HG03064 (cell line): ENCODE data around the gene MAP2K6.
A peak's percentile ranks its signal among the peaks of the same experiment; 100 is the strongest.

ENCODE experiments used
- ATAC-seq: cut with Tn5 transposase; IDR thresholded peaks from one replicate; pipeline ENCODE4 v1.9.1; 2021; ENCODE audit warnings: low read depth; ENCODE audit not compliant: unreplicated experiment

MAP2K6 gene

DNA sequence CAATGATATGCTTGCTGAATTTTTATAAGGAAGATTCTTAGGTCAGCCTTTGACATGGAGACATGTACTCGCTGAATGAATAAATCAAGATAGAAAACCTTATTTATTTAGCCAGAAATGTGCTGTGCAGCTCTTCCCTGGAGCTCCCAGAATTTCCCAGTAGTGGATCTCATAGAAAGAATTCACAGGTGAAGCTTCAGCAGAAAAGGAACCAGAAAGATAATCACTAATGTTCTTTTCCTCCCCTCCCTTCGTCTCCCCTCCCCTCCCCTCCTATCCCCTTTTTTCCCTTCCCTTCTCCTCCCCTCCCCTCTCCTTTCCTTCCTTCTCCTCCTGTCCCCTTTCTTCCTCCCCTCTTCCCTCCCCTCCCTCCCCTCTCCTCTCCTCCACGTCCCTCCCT, 158.2 kb downstream of the MAP2K6 start:
- no peak for ATAC-seq

DNA sequence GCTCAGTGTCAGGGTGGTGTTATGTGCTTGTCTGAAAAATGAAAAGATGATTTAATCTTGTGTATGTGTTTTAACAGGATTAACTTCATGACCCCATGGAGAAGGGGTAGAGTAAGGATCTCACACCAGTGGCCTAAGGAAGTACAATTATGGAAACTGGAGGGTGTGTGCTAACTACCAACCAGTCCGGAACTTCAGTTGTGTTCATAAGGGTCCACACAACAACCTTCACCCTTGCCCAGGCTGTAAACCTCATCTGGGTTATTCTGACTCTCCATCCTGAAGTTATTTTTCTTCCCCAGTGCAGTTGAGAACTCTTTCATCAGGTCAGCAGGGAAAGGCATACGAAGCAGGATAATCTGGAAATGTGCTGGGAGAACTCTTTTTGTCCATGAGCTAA, 158.9 kb downstream of the MAP2K6 start:
- ATAC-seq = no peak

DNA sequence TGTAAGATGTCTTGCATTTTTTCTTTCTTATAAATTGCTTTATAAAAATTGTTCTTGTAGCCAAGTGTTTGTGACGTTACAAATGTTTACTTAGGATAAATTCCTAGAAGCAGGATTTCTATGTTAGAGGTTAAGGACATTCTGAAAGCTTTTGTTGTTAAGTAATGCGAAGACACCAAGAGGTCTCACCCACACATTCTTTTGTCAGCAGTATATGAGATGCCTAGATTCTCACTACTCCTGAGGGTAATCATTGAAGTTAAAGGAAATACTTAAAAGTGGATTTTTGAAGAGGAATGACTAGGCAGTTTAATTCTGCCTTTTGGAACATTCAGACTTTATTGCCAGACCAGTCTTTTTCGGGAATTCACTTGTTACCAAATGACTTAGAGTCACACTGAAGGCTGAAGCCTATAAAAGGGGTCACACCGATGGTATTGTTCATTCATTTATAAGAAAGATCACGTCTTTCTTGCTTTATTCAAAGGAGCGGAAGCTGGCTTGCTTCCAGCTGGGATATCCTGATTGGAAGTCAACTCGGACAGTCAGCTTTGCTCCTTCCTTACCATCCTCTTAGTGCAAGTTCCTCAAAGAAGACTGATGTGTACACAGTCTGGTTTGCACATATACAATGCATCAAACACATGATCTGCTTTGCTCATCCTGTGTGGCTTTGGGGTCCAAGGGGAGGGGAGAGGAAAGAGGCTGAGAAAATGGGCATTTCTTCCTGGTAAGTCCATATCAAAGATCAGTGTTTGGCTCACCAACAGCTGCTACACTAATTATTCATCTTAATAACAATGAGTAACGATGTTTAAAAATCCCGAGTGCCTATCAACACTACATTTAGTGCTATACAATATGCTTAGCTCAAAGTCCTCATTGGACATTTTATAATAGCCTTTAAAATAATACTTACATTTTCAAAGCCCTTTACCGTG, 160.0 kb downstream of the MAP2K6 start:
- no peak for ATAC-seq

DNA sequence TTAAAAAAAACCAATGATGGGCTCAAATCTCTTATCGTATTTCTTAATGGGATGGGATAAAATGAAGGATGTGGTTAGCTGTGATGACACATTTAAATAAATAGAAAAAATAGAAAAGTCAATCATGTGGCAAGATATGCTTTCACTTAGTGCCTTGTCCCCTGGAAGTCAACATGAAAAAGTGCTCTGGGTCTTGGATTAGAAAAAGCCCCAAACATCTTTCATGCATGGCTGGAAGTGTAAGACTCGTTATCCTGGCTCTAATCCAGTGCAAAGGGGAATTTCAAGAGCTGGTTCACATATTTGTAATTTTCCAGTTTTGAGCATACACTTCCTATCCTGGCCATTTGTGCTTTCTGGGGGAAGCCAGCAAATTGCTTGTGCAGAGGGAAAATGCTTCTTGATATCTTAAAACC, 160.9 kb downstream of the MAP2K6 start:
- ATAC-seq = no peak

DNA sequence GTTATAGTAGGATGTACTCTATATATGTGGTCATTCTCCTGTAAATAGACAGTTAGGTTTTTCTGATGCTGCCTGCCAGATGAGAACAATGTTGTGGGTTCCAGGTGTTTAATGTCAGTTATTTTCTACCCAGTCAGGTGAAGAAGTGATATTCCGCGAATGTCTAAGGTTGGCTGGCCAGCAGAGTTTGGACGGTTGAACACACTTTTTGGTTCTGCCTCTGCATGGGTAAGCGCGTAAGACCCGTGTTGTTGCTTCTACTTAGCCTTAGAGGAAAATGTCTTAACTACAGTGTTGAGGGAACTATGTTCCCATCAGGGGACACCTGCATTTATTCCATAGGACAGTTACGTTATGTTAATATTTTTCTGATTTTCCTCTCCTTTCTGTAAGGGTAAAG, 162.6 kb downstream of the MAP2K6 start:
- ATAC-seq = no peak

DNA sequence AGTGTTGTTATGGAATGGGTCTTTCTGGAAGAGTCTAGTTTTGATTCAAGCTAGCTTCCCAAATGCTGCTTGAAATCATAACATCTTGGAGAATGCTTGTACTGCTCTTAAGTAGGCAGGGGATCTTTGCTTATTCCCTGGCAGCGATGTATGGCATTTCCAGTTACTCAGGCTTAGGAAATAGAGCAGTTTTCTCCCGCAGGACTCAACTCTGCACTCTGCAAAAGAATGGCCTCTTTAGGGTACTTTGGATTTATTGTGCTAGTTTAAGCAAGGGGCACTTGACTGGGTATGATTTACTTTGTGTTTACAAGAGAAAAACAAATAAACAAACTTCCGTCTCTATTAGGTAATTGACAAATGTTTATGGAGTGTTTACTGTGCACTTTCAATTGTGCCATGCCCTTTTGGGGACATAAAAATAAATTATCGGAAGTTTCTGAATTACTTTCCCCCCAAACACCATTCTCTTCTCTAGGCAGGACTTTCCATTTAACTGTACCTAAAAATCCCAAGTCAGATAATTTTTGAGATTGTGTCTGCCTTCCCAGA, 164.0 kb downstream of the MAP2K6 start:
- no peak for ATAC-seq

DNA sequence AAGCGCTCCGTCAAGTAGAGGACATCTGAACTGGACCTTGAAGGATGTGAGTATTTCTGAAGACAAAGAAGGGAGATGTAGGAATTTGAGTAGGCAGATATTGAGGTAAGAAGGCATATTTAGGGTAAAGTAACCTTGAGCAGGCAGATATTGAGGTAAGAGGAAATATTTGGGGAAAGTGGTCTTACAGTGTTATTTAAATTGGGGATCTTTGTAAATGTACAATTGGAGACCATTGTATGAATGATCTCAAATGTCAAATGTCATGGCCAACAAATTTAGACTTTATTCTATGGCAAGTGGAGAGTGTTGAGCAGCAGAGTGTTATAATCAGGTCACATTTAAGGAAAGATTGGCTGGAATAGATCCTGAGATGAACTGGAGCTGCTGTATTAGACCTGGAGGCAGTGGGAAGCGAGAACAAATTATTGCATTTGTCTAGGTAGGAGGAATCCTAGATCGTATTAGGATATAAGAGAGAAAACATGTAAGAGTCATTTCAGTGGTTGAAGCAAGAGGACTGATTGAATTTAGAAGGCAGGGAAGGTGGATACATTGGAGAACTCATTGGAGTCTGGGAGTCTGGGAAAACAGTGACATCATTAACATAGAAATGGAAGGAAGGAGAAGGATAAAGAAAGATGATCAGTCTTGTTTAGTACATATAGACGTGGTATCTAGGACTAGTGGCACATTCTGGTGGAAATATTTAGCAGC, 165.6 kb downstream of the MAP2K6 start:
- no peak for ATAC-seq

DNA sequence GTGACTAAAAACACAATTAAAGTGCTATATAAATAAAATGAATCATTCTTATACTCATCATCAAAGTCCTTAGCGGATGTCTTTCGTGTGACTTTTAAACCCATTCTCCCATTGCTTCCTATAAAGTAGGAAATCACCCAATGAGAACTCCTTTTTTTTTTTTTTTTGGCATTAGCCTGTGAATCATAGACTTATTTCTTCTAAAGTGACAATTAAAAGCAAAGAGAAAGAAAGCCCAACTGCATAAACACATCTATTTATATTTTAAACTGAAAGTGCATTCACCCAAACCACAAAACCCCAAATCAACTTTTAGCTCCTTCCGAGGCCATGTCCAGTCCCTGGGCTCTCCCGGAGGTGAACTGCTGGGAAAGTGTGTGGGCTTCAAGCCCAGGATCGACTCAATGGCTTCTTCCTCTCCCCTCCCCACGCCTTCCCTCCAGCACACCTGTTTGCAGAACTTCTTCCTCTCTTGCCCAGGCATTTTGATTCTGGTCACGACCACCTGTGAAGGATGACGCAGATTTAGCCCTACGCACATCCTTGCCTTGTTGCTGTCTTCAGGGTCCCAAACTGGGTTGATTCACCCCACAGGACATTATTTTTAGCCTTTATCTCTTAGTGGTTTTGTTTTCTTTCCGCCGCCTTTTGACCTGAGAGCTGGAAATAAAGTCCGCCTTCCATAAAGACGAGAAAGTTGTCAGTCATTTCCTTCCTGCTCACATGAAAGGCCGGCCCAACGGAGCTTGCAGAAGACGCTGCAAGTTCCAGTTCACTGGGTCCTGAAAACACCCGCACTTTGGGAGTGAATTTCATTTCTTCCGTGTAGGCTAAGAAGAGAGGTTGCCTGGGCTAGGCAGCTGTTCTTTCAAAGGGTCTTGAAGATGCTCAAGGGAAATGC, 166.8 kb downstream of the MAP2K6 start:
- ATAC-seq = peak; percentile 69

DNA sequence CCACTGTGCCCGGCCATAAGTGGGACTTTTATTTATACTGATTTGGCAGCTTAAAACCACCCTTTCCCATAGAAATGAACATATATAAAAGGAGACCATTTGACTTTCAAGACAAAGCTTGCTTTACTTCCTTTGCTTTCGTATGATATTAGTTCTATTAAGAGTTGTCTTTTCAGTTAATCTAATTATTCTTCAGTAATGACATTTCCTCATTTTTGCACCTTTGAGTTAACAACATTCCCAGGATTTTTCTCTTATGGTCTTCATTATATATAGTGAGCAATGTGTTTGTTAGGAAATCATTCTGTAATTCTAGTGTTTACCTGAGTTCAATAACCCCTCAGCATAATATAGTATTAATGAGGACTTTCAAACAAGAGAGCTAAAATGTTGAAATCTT, 173.8 kb downstream of the MAP2K6 start:
- no peak for ATAC-seq

DNA sequence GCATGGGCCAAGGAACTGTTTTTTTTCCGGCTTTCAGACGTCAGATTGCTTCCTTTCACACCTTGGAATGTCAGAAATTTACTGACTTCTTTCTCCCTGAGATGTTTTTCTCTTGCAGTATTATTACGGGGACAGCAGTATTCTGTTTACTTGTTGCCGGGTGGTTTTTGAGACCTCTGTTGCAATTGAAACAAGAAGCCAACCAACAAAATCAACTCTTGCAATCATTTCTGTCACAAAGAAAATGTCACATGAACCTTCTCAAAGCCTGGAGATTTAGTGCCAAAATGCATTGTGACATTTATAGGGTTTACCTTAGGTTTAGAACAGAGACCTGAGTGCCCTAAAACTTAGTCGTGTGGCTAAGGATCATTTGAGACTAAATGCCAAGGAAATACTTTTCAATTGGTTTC, 174.3 kb downstream of the MAP2K6 start:
- ATAC-seq = no peak

DNA sequence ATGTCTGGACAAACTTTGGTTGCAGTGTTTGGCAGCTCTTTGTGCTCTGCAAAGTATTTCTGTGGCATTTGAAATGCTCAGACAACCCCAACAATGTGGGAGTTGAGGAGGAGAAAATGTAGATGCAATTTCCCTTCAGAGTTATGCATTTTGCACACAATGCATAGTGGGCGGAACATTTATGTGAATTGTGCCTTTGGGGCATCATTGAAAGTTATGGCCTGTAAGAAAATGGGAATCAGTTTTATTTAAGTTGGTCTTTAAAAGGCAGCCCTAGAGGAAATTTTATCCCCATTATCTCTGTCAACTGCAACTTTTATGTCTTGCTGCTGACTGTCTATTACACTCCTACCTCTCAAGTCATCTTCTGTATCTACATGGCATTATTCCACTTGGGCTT, 176.2 kb downstream of the MAP2K6 start:
- ATAC-seq = no peak

DNA sequence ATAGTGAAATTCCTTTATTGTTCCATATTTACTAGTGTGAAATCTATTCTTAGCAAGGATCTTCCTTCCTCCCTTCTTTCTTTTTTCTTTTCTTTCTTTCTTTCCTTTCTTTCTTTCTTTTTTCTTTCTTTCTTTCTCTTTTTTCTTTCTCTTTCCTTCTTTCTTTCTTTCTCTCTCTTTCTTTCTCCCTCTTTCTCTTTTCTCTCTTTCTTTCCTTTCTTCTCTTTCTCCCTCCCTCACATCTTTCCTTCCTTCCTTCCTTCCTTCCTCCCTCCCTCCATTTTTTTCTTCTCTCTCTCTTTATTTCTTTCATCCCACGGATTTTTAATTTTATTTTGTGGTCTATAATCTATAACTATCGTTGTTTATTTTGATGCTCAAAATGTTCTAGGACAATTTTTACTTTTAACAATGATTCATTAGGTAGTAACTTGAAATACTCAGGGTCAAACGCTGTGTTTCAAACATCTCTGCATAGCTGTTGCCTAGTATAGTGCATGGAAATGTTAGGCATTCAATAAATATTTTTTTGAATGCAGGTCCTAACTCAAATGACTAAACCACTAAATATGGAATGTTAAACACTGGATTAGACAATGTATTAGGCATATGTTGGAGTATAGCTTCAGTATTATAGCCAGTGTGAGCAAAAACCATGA, 178.3 kb downstream of the MAP2K6 start:
- ATAC-seq = no peak

DNA sequence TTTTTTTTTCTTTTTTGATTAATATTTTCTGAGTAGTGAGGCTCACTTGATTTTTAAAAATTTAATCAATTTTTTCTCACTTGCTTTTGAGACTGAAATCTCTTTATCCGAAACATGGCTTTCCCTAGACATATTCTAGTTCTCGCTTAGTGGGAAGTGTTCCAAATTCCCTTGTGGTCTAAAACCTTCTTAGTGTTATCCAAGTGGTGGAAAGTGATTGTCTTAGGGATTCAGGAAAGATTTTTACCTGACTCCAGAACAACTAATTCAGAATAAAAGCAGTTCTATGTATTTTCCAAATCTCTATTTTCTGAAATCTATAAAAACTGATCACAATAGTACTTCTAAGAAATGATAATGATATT, 178.8 kb downstream of the MAP2K6 start:
- no peak for ATAC-seq

DNA sequence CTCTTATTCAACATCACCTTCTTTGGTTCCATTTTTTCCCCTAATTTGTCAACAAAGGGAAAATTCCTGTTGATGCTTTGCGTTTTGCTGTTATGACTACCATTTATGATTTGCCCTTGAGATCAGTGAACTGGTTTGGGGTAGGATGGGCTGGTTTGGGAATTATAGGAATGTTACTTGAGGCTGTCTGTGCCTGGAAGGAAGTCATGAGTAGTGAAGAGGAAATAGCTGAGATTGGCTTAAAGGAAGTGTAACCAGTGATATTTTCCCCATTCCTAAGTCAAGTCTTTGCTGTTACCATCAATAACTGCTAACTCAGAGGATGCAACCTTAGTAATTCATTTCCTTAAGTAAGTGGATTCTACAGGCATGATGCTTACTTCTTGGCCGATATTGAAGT, 179.2 kb downstream of the MAP2K6 start:
- ATAC-seq = no peak

DNA sequence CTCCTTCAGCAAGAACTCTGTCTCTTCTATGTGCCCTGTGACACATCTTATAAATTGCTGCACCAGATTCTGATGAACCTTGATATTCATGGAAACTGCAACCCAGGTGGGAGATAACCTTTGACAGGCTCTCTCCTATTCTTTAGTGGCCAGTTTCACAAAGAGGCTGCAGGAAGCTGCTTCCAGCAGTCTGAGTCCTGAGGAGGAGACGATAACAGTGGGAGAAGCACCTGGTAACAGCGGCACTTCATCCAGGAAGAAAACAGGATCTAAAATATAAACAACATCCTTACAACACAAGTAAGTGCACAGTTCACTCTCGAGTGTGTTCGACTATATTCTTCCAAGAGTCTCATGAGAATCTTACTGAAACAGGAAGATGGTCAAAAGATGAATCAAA, 180.1 kb downstream of the MAP2K6 start:
- no peak for ATAC-seq

DNA sequence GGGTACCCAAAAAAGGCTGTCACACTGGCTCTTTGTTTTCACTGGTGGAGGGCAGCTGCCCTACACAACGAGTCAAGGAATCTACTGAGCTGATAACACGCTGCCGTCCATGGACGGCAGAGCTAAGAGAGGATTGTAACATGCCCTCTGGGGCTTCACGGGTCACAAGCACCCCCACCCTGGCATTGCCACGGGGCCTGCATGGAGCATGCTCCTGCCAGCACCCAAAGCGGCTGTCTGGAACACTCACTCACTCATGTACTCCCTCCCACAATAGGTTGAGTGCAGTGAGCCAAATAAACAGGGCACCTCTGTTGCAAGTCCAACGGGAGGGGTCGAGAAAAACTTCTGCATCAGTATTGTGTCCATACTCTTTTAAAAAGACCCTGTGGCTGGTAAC, 181.6 kb downstream of the MAP2K6 start:
- ATAC-seq = no peak

DNA sequence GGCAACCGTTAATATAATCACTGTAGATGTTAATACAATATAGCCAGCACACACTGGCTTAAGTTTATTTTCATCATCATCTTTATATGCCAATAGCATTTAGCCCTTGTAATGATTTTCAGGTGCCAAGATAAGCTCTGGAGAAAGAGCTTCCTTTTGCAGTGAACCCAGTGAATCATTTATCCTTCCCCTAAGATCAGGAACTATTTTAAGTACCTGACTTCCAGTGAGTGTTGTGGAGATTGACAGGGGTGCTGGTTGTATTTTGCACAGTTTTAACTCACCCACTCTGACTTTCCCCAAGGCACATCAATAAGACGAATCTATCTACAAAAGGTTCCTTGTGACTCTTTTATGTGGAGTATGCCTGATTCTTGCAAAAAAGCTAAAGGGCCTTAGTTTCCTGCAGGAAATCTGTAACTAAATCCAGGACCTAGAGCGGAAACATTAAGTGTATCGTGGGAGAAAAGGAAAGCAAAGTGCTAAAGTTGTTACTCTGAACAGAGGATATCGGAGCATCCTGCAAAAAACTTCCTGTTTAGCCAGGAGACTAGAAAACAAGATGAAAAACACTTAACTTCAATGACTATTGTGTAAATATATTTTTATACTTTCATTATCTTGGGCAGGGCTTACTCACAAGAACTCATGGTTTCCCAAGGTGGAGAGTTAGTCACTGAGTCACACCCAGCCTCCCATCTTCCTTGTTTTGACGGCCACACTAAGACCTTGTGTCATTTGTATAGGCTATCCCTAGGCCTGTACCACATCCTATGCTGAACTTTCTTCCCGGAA, 183.6 kb downstream of the MAP2K6 start:
- no peak for ATAC-seq

DNA sequence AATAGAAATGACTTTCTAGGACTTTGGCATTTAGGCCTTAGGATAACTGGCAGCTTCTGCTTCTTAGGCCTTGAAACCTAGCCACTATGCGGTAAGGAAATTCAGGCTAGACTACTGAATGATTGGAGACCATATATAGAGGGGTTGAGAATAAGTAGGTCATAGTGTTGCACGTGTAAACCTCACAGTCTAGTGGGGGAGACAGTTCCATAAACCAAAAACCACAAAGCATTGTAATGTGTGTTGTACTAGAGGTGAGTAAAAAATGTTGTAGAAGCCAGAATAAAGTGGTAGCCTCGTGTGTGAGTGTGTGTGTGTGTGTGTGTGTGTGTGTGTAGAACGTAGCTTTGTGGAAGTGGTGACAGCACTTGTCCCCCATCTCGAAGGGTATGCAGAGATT, 188.5 kb downstream of the MAP2K6 start:
- no peak for ATAC-seq
